ENCODE data around the gene RFX1.

DNA sequence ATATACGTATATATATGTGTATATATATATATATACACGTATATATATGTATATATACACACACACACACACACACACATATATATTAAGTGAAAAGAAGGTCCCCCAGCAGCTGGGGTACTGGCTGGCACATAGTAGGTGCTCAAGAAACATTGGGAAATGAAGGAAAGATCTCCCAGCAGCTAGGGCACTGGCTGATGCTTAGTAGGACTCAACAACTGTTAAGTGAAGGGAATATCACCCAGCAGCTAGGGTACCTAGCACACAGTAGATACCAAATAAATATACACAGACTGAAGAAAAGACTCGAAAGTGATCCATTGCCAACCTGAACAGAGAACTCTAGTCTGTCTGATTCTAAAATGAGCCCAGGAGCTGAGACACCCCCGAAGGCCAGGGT is 80.1 kb downstream of the RFX1 start:
- TF ChIP-seq YY1 (IDR thresholded peaks at IDR 0.05; ENCODE audit: insufficient read depth, insufficient read length) (no peak), ZNF274 (IDR thresholded peaks at IDR 0.05; ENCODE audit: low read depth, low read length) (no peak)
